Hematopoietic multipotent progenitor cell treated with erythropoietin and hydrocortisone succinate and interleukin-3 and kit ligand, for 15 days (in vitro differentiated cells): ENCODE data around the gene SDK2.
"Not testable (repeated sequence)": the region's sequence is repeated elsewhere in the genome, so short reads cannot be mapped to it uniquely, and the experiment has no call there.

Experiments used
- DNase-seq: peaks from one replicate; pipeline ENCODE4 v3.0.0-alpha.2; 2015; ENCODE audit warnings: low spot score

SDK2 gene

GRCh38 chr17:73318427-73318813 lies 325.8 kb downstream of the SDK2 start:
- DNase-seq, result no peak

- no peak for DNase-seq
These were observed 326.5 kb downstream of the SDK2 start for GRCh38 chr17:73317513-73318426.

- no peak for DNase-seq
These were observed 327.2 kb downstream of the SDK2 start for GRCh38 chr17:73316919-73317505.

- no peak for DNase-seq
These were observed 328.8 kb downstream of the SDK2 start for GRCh38 chr17:73315471-73315870.

- DNase-seq, result no peak
These were observed 330.6 kb downstream of the SDK2 start for GRCh38 chr17:73313526-73314127.

GRCh38 chr17:73312887-73313286 lies 331.4 kb downstream of the SDK2 start:
- DNase-seq, result not testable (repeated sequence)

GRCh38 chr17:73311781-73312641 lies 332.2 kb downstream of the SDK2 start, which contains the start of gene CDC42EP4:
TSS of gene CDC42EP4 (minus strand) at chr17:73312001. CDS start at chr17:73286500, 25,501 bp downstream.
- peak; percentile 91 for DNase-seq

- DNase-seq, result no peak
These were observed 332.8 kb downstream of the SDK2 start for GRCh38 chr17:73311428-73311780.

- DNase-seq, result peak; percentile 78
These were observed 334.3 kb downstream of the SDK2 start for GRCh38 chr17:73309727-73310596.

- not testable (repeated sequence) for DNase-seq
These were observed 335.3 kb downstream of the SDK2 start for GRCh38 chr17:73308959-73309358.

- DNase-seq, result peak; percentile 61
These were observed 336.0 kb downstream of the SDK2 start for GRCh38 chr17:73308017-73308823.

GRCh38 chr17:73307130-73307529 lies 337.1 kb downstream of the SDK2 start:
- peak; percentile 44 for DNase-seq

GRCh38 chr17:73305845-73306836 lies 338.1 kb downstream of the SDK2 start:
- no peak for DNase-seq

- DNase-seq, result peak; percentile 32
These were observed 339.1 kb downstream of the SDK2 start for GRCh38 chr17:73304971-73305812.

- no peak for DNase-seq
These were observed 339.8 kb downstream of the SDK2 start for GRCh38 chr17:73304438-73304837.

GRCh38 chr17:73302189-73302588 lies 342.1 kb downstream of the SDK2 start:
- DNase-seq, result no peak

GRCh38 chr17:73301369-73301768 lies 342.9 kb downstream of the SDK2 start:
- no peak for DNase-seq

- DNase-seq, result no peak
These were observed 343.9 kb downstream of the SDK2 start for GRCh38 chr17:73300392-73300791.
